ENCODE measurements around the gene SLC29A1. TPM values are rescaled to one million over a fixed set of nuclear protein-coding genes. Genes with fewer than 3 reads are reported as not detected.

The SLC29A1 gene
- total and polyA plus RNA-seq, 9 of the 15 experiments (the other 6 are each of a cell fraction or from before 2014, with no cell fraction given), result 18.9 to 170 (median 57.7) TPM

DNA sequence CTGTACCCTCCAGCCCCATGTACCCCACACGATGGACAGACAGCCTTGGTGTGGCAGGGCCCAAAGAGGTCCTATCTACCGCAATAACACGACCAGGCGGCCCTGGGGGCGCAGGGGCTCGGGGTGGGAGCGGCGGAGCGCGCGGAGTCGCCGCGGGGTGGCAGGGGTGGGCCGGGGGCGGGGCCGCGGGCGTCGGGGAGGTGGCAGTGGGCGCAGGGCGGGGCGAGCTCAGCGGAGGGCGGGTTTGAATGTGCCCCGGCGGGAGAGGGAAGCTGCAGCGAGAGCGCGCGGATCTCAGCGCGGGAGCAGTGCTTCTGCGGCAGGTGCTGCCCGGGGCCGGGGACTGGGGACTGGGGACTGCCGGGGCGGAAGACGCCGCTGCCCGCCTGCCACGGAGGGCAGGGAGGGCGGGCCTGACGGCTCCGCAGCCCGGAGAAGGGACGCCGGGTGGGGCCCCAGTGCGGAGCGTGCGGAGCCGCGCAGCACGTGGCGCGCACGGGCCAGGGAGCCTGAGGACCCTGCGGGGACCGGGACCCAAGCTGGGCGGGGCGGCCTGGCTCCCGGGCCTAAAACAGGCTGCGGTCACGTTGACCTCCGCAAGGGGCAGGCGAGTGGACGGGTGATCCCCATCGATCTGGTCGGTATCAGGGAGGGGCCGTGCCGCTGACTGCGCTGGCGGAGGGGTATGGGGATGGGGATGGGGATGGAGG, at the start of gene SLC29A1 (continued):
- TF ChIP-seq ZBTB49 (CRISPR knock-in tag; IDR thresholded peaks at IDR 0.05; ENCODE audit: borderline replicate concordance) (no peak), ZNF165 (CRISPR knock-in tag; IDR thresholded peaks at IDR 0.05; ENCODE audit: borderline replicate concordance) (no peak), YY1 (IDR thresholded peaks at IDR 0.05; ENCODE audit: borderline replicate concordance in 1 of 3, control insufficient read depth in 1 of 3, extremely low read depth in 1 of 3, insufficient read depth in 3 of 3, insufficient read length in 1 of 3, insufficient replicate concordance in 2 of 3, low read depth in 1 of 3, low read length in 2 of 3) (peak in 2 of 3 experiments; percentile 15 to 44), MAFF (IDR thresholded peaks at IDR 0.05; ENCODE audit: low read length) (no peak), CSDE1 (IDR thresholded peaks at IDR 0.05) (no peak), ZNF76 (CRISPR knock-in tag; IDR thresholded peaks at IDR 0.05; ENCODE audit: borderline replicate concordance) (no peak), CHD2 (IDR thresholded peaks at IDR 0.05; ENCODE audit: low read depth, low read length) (no peak), ZKSCAN3 (CRISPR knock-in tag; IDR thresholded peaks at IDR 0.05) (no peak), CBX2 (IDR thresholded peaks at IDR 0.05; ENCODE audit: insufficient read depth, low read length, poor library complexity, severe bottlenecking) (no peak), YBX1 (IDR thresholded peaks at IDR 0.05) (no peak), PREB (CRISPR knock-in tag; IDR thresholded peaks at IDR 0.05) (no peak)
- TF ChIP-seq, protein P1, sequence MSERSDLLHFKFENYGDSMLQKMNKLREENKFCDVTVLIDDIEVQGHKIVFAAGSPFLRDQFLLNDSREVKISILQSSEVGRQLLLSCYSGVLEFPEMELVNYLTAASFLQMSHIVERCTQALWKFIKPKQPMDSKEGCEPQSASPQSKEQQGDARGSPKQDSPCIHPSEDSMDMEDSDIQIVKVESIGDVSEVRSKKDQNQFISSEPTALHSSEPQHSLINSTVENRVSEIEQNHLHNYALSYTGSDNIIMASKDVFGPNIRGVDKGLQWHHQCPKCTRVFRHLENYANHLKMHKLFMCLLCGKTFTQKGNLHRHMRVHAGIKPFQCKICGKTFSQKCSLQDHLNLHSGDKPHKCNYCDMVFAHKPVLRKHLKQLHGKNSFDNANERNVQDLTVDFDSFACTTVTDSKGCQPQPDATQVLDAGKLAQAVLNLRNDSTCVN (CRISPR knock-in tag; IDR thresholded peaks at IDR 0.05), result no peak
- TF ChIP-seq, protein P2, sequence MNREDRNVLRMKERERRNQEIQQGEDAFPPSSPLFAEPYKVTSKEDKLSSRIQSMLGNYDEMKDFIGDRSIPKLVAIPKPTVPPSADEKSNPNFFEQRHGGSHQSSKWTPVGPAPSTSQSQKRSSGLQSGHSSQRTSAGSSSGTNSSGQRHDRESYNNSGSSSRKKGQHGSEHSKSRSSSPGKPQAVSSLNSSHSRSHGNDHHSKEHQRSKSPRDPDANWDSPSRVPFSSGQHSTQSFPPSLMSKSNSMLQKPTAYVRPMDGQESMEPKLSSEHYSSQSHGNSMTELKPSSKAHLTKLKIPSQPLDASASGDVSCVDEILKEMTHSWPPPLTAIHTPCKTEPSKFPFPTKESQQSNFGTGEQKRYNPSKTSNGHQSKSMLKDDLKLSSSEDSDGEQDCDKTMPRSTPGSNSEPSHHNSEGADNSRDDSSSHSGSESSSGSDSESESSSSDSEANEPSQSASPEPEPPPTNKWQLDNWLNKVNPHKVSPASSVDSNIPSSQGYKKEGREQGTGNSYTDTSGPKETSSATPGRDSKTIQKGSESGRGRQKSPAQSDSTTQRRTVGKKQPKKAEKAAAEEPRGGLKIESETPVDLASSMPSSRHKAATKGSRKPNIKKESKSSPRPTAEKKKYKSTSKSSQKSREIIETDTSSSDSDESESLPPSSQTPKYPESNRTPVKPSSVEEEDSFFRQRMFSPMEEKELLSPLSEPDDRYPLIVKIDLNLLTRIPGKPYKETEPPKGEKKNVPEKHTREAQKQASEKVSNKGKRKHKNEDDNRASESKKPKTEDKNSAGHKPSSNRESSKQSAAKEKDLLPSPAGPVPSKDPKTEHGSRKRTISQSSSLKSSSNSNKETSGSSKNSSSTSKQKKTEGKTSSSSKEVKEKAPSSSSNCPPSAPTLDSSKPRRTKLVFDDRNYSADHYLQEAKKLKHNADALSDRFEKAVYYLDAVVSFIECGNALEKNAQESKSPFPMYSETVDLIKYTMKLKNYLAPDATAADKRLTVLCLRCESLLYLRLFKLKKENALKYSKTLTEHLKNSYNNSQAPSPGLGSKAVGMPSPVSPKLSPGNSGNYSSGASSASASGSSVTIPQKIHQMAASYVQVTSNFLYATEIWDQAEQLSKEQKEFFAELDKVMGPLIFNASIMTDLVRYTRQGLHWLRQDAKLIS (CRISPR knock-in tag; IDR thresholded peaks at IDR 0.05), result no peak
- TF ChIP-seq, protein P3, sequence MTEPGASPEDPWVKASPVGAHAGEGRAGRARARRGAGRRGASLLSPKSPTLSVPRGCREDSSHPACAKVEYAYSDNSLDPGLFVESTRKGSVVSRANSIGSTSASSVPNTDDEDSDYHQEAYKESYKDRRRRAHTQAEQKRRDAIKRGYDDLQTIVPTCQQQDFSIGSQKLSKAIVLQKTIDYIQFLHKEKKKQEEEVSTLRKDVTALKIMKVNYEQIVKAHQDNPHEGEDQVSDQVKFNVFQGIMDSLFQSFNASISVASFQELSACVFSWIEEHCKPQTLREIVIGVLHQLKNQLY (CRISPR knock-in tag; conservative IDR thresholded peaks at IDR 0.05), result 0 out of 4 replicates have a peak, but pooled peaks of 1 of the 2 experiments have one; percentile 52
